Spleen (tissue), 11 donors: ENCODE measurements around the gene USP10. TPM values are rescaled to one million over a fixed set of nuclear protein-coding genes. Genes with fewer than 3 reads are reported as not detected.

ENCODE experiments used
- DNase-seq: peaks from one replicate; pipeline ENCODE4 v3.0.0-alpha.2; 2020
- H3K27ac ChIP-seq, 8 donors: fragments of 200-600 bp; sonication (generic) in 7 of 8; 1 replicate in 4 of 8; 2 replicates in 4 of 8; pipeline versions ENCODE4 v1.5.0 to v1.8.0; 2016 to 2021; ENCODE audit warnings: inconsistent platforms in 4 of 8, mild to moderate bottlenecking in 4 of 8, moderate library complexity in 1 of 8
- H3K27me3 ChIP-seq, 7 donors: fragments of 200-600 bp; sonication (generic) in 6 of 7; replicated peaks in 1 of 7; 1 replicate in 4 of 7; 2 replicates in 3 of 7; pipeline versions ENCODE4 v1.5.0 to v1.8.0; 2016 to 2021; ENCODE audit warnings: inconsistent platforms in 3 of 7, mild to moderate bottlenecking in 1 of 7
- H3K36me3 ChIP-seq, 6 donors: fragments of 200-600 bp; sonication (generic) in 5 of 6; 1 replicate in 4 of 6; 2 replicates in 2 of 6; pipeline versions ENCODE4 v1.5.0 to v1.8.0; 2016 to 2021; ENCODE audit warnings: inconsistent platforms in 2 of 6
- H3K4me1 ChIP-seq, 6 donors: fragments of 200-600 bp; sonication (generic) in 5 of 6; 1 replicate in 3 of 6; 2 replicates in 3 of 6; pipeline versions ENCODE4 v1.5.0 to v1.8.0; 2016 to 2021; ENCODE audit warnings: inconsistent platforms in 3 of 6
- H3K4me3 ChIP-seq, 8 donors: fragments of 200-600 bp; sonication (generic) in 7 of 8; 1 replicate in 4 of 8; 2 replicates in 4 of 8; pipeline versions ENCODE4 v1.5.0 to v1.8.0; 2016 to 2021; ENCODE audit warnings: inconsistent platforms in 4 of 8, mild to moderate bottlenecking in 4 of 8, moderate library complexity in 2 of 8
- H3K9me3 ChIP-seq, 8 donors: fragments of 200-600 bp; sonication (generic) in 7 of 8; 1 replicate in 4 of 8; 2 replicates in 4 of 8; pipeline versions ENCODE4 v1.5.0 to v1.8.0; 2016 to 2021; ENCODE audit warnings: inconsistent platforms in 4 of 8
- POLR2A ChIP-seq, 3 donors: fragments of 450-650 bp; IDR thresholded peaks; one replicate each; pipeline ENCODE4 v1.5.1; 2017; ENCODE audit warnings: antibody characterized with exemption in 3 of 3, mild to moderate bottlenecking in 1 of 3
- POLR2AphosphoS5 ChIP-seq, 3 donors: sonication (generic); formaldehyde crosslinking; IDR thresholded peaks; one replicate each; pipeline ENCODE4 v1.5.1; 2017; ENCODE audit warnings: antibody characterized with exemption in 3 of 3
- WGBS, 5 donors: extraction: QIAGEN DNeasy Blood & Tissue Kit in 3 of 5; methylation state at CpG; one replicate each; pipeline versions ENCODE4 v1.1.5 to v1.1.7; 2013 to 2018; 5-methylcytosine and 5-hydroxymethylcytosine counted together
- intact Hi-C: fragments of 100-400 bp; cut with DNase I; formaldehyde crosslinking; loops from one replicate; pipeline ENCODE4 v1.15.0; 2023; ENCODE audit warnings: low total_unique reads
- polyA plus RNA-seq, 3 donors: library from polyadenylated mRNA; stranded (reverse); fragments of 200-250 nt; gene quantifications; one replicate each; pipeline ENCODE4 v1.2.1, GENCODE V29; 2013
- total RNA-seq, 7 donors: library from RNA; depleted of rRNA in 3 of 7; stranded (reverse); fragments of >200 nt in 3 of 7; fragmentation: NEBNext Ultra II Directional in 4 of 7; extraction: Animal tissue kit (Norgen Biotek cat#: 25700) in 4 of 7; gene quantifications; one replicate each; pipeline versions ENCODE4 v1.1.0 to v1.2.1, GENCODE V29; 2016 to 2021
- TF ChIP-seq, protein P1 (sequence below), 11 experiments: fragments of 200-600 bp in 7 of 11; fragments of 450-650 bp in 4 of 11; sonication (generic) in 4 of 11; IDR thresholded peaks in 8 of 11; conservative IDR thresholded peaks in 3 of 11; 1 replicate in 7 of 11; 2 replicates in 4 of 11; pipeline versions ENCODE4 v1.4.0 to v1.8.0; 2016 to 2021; ENCODE audit warnings: antibody characterized with exemption in 11 of 11, inconsistent platforms in 4 of 11, mild to moderate bottlenecking in 1 of 11
- donor health status: healthy with polysubstance abuse.
- donor health status: DM: no; HTN: no; CAD: no; lungs with moderate emphysema.
- donor health status: DM: no; HTN: no; CAD: no.
- donor health status: Bipolar disorder and iron deficiency.
- donor health status: healthy.
- donor health status: DM: no; HTN: no; CAD: no.
- donor health status: DM: yes; HTN: yes; CAD: no.

Gene USP10
- total and polyA plus RNA-seq, 10 donors: 28.1 to 105 (median 79.5) TPM

DNA sequence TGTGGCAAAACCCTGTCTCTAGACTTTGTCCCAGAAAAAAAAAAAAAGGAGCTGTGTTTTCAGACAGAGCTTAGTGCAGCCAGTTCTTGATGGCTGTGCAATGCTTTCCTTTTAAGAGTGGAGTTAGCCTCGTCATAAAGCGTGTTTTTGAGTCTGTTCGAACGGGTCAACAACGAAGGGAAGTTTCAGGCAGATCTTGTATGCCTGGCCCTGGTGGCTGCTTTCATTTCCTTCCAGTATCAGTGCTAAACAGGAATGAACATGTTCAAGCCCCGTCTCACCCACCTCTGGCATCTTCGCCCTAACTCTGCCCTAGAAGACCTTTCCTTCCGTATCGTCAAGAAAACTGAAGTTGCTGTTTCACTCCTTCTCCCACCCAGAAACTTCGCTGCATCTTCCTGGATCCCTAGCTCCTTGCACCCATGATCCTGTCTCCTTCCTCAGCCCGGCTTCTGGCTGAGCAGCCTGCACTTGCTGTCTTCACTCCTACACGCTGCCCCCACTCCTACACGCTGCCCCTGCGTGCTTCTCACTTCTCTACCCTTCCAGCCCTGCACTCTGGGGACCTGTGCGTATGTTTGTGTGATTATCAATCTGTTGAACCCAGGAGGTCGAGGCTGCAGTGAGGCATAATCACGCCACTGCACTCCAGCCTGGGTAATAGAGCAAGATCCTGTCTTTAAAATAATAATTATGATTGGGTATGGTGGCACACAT is 55.3 kb downstream of the USP10 start:
- Histone ChIP-seq H3K4me3 (peak overlapping the region in 1 of 8 donors; percentile 30), H3K27ac (peak overlapping the region in 4 of 8 donors; percentile 53 to 80 (median 60)), H3K27me3 (no peaks in the 10 kb centered on the region), H3K9me3 (no peaks in the 10 kb centered on the region), H3K4me1 (peaks cover 43 to 95% (median 62%) of the 10 kb centered on the region in 6 donors), H3K36me3 (peaks cover 0 to 23% (median 0%) of the 10 kb centered on the region in 6 donors)
- no peak for DNase-seq
- TF ChIP-seq, protein P1, sequence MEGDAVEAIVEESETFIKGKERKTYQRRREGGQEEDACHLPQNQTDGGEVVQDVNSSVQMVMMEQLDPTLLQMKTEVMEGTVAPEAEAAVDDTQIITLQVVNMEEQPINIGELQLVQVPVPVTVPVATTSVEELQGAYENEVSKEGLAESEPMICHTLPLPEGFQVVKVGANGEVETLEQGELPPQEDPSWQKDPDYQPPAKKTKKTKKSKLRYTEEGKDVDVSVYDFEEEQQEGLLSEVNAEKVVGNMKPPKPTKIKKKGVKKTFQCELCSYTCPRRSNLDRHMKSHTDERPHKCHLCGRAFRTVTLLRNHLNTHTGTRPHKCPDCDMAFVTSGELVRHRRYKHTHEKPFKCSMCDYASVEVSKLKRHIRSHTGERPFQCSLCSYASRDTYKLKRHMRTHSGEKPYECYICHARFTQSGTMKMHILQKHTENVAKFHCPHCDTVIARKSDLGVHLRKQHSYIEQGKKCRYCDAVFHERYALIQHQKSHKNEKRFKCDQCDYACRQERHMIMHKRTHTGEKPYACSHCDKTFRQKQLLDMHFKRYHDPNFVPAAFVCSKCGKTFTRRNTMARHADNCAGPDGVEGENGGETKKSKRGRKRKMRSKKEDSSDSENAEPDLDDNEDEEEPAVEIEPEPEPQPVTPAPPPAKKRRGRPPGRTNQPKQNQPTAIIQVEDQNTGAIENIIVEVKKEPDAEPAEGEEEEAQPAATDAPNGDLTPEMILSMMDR (IDR thresholded peaks at IDR 0.05 in 8 of 11, conservative IDR thresholded peaks at IDR 0.05 in 3 of 11): no peak
- TF ChIP-seq POLR2AphosphoS5 (IDR thresholded peaks at IDR 0.05) (no peak), POLR2A (IDR thresholded peaks at IDR 0.05) (no peak)
- 77 to 87% (median 80%) methylated on average over 17 of the region's 17 CpGs for WGBS, 5 donors
- intact Hi-C loops: loop anchor here (5.0 kb wide), 2 partner anchors 197 to 217 kb away; no protein-coding TSS in a partner anchor

GRCh38 chr16:84756830-84757229 is 57.0 kb downstream of the USP10 start:
- Histone ChIP-seq H3K27ac (no peak overlapping the region), H3K27me3 (no peaks in the 10 kb centered on the region), H3K4me3 (no peak overlapping the region), H3K4me1 (peaks cover 29 to 78% (median 46%) of the 10 kb centered on the region in 6 donors), H3K36me3 (peaks cover 0 to 40% (median 14%) of the 10 kb centered on the region in 6 donors), H3K9me3 (no peaks in the 10 kb centered on the region)
- 44 to 98% (median 45%) methylated on average over 2 of the region's 2 CpGs for WGBS, 5 donors
- no peak for TF ChIP-seq POLR2AphosphoS5 (IDR thresholded peaks at IDR 0.05)
- no peak for TF ChIP-seq POLR2A (IDR thresholded peaks at IDR 0.05)
- TF ChIP-seq, protein P1 (IDR thresholded peaks at IDR 0.05 in 8 of 11, conservative IDR thresholded peaks at IDR 0.05 in 3 of 11): no peak
- intact Hi-C loops: loop anchor here (5.0 kb wide), 1 partner anchor 195 kb away; no protein-coding TSS in a partner anchor
- DNase-seq: no peak

DNA sequence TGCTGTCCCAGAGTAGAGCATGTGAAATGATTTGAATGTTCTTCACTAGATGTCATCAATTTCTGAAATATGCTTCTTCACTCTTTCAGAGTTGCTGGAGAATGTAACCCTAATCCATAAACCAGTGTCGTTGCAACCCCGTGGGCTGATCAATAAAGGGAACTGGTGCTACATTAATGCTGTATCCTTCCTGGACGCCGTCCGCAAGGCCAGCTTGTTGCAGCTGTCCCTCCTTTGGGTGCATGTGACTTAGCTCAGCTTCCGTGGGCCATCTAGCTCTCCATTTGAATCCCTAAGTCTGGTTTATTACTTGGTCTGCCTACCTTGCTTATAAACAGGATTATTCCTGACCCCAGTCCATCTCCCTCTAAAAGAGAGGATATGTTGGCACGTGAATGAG is 58.8 kb downstream of the USP10 start:
- 49 to 71% (median 60%) methylated on average over 7 of the region's 7 CpGs for WGBS, 5 donors
- Histone ChIP-seq H3K9me3 (no peaks in the 10 kb centered on the region), H3K27me3 (no peaks in the 10 kb centered on the region), H3K36me3 (peaks cover 0 to 58% (median 27%) of the 10 kb centered on the region in 6 donors), H3K27ac (peak overlapping the region in 7 of 8 donors; percentile 4 to 74 (median 40)), H3K4me1 (peaks cover 18 to 60% (median 31%) of the 10 kb centered on the region in 6 donors), H3K4me3 (no peak overlapping the region)
- intact Hi-C loops: loop anchor here (5.0 kb wide), 1 partner anchor 194 kb away; no protein-coding TSS in a partner anchor
- TF ChIP-seq POLR2AphosphoS5 (IDR thresholded peaks at IDR 0.05) (no peak), POLR2A (IDR thresholded peaks at IDR 0.05) (no peak)
- TF ChIP-seq, protein P1 (IDR thresholded peaks at IDR 0.05 in 8 of 11, conservative IDR thresholded peaks at IDR 0.05 in 3 of 11): no peak
- no peak for DNase-seq

GRCh38 chr16:84759061-84759460 is 59.3 kb downstream of the USP10 start:
- H3K4me3 ChIP-seq: no peak overlapping the region
- H3K27me3 ChIP-seq: no peaks in the 10 kb centered on the region
- no peak for DNase-seq
- H3K27ac ChIP-seq: peak overlapping the region in 7 of 8 donors; percentile 0 to 74 (median 40)
- peaks cover 0 to 63% (median 31%) of the 10 kb centered on the region in 6 donors for H3K36me3 ChIP-seq
- WGBS, 5 donors: 25 to 54% (median 28%) methylated on average over 8 of the region's 8 CpGs
- peaks cover 15 to 55% (median 27%) of the 10 kb centered on the region in 6 donors for H3K4me1 ChIP-seq
- intact Hi-C loops: loop anchor here (5.0 kb wide), 1 partner anchor 193 kb away; no protein-coding TSS in a partner anchor
- H3K9me3 ChIP-seq: no peaks in the 10 kb centered on the region
- TF ChIP-seq POLR2AphosphoS5 (IDR thresholded peaks at IDR 0.05): peak in 1 of 3 donors; percentile 60
- TF ChIP-seq, protein P1 (IDR thresholded peaks at IDR 0.05 in 8 of 11, conservative IDR thresholded peaks at IDR 0.05 in 3 of 11): no peak
